Osteocyte (in vitro differentiated cells): ENCODE results near the gene SLC18B1. TPM values are rescaled to one million over a fixed set of nuclear protein-coding genes. Genes with fewer than 3 reads are reported as not detected.

Source experiments
- DNase-seq: peaks from one replicate; pipeline ENCODE4 v3.0.0; 2021; ENCODE audit warnings: mixed read lengths; ENCODE audit not compliant: unreplicated experiment; ENCODE audit errors: extremely low spot score
- H3K27ac Mint-ChIP-seq: one replicate; pipeline ENCODE4 v1.8.0; 2021; ENCODE audit warnings: mild to moderate bottlenecking, mixed read lengths; ENCODE audit not compliant: unreplicated experiment
- H3K27me3 Mint-ChIP-seq: one replicate; pipeline ENCODE4 v1.8.0; 2021; ENCODE audit warnings: mixed read lengths; ENCODE audit not compliant: unreplicated experiment
- H3K36me3 Mint-ChIP-seq: one replicate; pipeline ENCODE4 v1.8.0; 2021; ENCODE audit warnings: mixed read lengths; ENCODE audit not compliant: unreplicated experiment
- H3K4me1 Mint-ChIP-seq: one replicate; pipeline ENCODE4 v1.8.0; 2021; ENCODE audit warnings: mixed read lengths; ENCODE audit not compliant: unreplicated experiment
- H3K4me3 Mint-ChIP-seq: one replicate; pipeline ENCODE4 v1.8.0; 2021; ENCODE audit warnings: mild to moderate bottlenecking, moderate library complexity, mixed read lengths; ENCODE audit not compliant: unreplicated experiment
- H3K9me3 Mint-ChIP-seq: one replicate; pipeline ENCODE4 v1.8.0; 2021; ENCODE audit warnings: mixed read lengths; ENCODE audit not compliant: unreplicated experiment
- total RNA-seq: library from RNA; stranded (reverse); gene quantifications from 2 replicates; pipeline ENCODE4 v1.2.1, GENCODE V29; 2021
- TF ChIP-seq, protein P1 (sequence below): fragments of 200-600 bp; sonication (generic); IDR thresholded peaks from 2 replicates; pipeline ENCODE4 v1.5.0; 2021; ENCODE audit warnings: antibody characterized with exemption, mild to moderate bottlenecking, moderate library complexity

SLC18B1 gene
- total RNA-seq, 1 donor from 2014 or later: 3.3 TPM

DNA sequence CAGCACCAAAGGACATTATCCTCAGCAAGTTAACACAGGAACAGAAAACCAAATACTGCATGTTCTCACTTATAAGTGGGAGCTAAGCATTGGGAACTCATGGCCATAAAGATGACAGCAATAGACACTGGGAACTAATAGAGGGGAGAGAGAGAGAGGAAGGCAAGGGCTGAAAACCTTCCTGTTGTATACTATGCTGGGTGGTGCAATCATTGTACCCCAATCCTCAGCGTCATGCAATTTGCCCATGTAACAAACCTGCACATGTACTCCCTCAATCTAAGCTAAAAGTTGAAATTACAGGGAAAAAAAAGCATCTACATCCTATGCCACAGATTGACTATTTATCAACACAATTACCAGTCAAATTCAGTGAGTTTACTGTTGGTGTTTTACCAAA lies 64.6 kb downstream of the SLC18B1 start:
- no peaks in the 10 kb centered on the region for H3K4me1 Mint-ChIP-seq
- H3K9me3 Mint-ChIP-seq: no peaks in the 10 kb centered on the region
- no peaks in the 10 kb centered on the region for H3K36me3 Mint-ChIP-seq
- peaks cover 28% of the 10 kb centered on the region for H3K27me3 Mint-ChIP-seq
- TF ChIP-seq, protein P1, sequence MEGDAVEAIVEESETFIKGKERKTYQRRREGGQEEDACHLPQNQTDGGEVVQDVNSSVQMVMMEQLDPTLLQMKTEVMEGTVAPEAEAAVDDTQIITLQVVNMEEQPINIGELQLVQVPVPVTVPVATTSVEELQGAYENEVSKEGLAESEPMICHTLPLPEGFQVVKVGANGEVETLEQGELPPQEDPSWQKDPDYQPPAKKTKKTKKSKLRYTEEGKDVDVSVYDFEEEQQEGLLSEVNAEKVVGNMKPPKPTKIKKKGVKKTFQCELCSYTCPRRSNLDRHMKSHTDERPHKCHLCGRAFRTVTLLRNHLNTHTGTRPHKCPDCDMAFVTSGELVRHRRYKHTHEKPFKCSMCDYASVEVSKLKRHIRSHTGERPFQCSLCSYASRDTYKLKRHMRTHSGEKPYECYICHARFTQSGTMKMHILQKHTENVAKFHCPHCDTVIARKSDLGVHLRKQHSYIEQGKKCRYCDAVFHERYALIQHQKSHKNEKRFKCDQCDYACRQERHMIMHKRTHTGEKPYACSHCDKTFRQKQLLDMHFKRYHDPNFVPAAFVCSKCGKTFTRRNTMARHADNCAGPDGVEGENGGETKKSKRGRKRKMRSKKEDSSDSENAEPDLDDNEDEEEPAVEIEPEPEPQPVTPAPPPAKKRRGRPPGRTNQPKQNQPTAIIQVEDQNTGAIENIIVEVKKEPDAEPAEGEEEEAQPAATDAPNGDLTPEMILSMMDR: no peak
- DNase-seq: no peak
- no peak overlapping the region for H3K27ac Mint-ChIP-seq
- H3K4me3 Mint-ChIP-seq: no peak overlapping the region

DNA sequence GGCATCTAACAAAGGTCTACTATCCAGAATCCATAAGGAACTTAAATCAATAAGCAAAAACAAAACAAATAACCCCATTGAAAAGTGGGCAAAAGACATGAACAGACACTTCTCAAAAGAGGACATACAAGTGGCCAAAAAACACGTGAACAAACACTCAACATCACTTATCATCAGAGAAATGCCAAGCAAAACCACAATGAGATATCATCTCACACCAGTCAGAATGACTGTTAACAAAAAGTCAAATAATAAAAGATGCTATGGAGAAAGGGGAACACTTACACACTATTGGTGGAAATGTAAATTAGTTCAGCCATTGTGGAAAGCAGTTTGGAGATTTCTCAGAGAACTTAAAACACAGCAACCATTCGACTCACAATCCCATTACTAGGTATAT lies 65.2 kb downstream of the SLC18B1 start:
- TF ChIP-seq, protein P1: no peak
- Mint-ChIP-seq H3K9me3 (no peaks in the 10 kb centered on the region), H3K27me3 (peaks cover 30% of the 10 kb centered on the region), H3K4me1 (no peaks in the 10 kb centered on the region), H3K27ac (no peak overlapping the region), H3K36me3 (no peaks in the 10 kb centered on the region), H3K4me3 (no peak overlapping the region)
- no peak for DNase-seq

DNA sequence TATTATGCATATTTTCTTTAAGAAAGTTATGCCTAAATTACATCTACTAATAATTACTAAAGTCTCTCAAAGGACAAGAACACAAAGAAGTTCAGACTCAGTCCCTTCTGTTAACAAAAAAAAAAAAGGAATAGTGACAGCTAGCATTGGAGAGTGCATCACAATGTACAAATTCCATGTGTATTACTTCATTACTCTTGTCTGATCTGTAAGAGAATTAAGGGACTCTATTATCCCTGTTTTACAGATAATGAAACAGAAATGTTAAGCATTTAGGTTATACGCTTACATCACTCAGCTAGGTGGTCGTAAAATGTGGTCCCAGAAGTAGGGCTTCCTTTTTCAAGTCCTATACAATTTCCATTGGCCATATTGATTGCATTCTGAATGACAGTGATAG lies 67.4 kb downstream of the SLC18B1 start:
- peaks cover 22% of the 10 kb centered on the region for H3K27me3 Mint-ChIP-seq
- H3K4me3 Mint-ChIP-seq: no peak overlapping the region
- no peak for DNase-seq
- H3K36me3 Mint-ChIP-seq: no peaks in the 10 kb centered on the region
- no peaks in the 10 kb centered on the region for H3K9me3 Mint-ChIP-seq
- TF ChIP-seq, protein P1: no peak
- H3K27ac Mint-ChIP-seq: no peak overlapping the region
- no peaks in the 10 kb centered on the region for H3K4me1 Mint-ChIP-seq

DNA sequence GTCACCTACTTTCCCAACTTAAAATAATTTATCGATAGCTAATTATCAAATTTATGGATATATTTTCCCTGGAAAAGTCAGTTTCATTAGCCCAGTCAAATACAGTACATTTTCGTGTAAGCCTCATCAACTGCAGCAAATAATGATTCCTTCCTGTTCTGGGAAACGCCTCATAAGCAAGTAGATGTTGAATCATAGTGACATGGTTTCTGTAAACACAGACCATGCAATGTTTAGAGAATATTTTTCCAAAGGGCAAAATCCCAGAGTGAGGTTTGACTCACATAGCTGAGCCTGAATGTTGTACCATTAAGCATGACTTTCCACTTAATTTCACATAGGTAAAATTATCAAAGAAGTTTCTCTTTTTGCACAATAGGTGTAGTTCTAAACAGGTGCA lies 67.9 kb downstream of the SLC18B1 start:
- Mint-ChIP-seq H3K4me3 (no peak overlapping the region), H3K27ac (no peak overlapping the region), H3K36me3 (no peaks in the 10 kb centered on the region), H3K9me3 (no peaks in the 10 kb centered on the region), H3K4me1 (no peaks in the 10 kb centered on the region), H3K27me3 (peaks cover 17% of the 10 kb centered on the region)
- TF ChIP-seq, protein P1: no peak
- no peak for DNase-seq

DNA sequence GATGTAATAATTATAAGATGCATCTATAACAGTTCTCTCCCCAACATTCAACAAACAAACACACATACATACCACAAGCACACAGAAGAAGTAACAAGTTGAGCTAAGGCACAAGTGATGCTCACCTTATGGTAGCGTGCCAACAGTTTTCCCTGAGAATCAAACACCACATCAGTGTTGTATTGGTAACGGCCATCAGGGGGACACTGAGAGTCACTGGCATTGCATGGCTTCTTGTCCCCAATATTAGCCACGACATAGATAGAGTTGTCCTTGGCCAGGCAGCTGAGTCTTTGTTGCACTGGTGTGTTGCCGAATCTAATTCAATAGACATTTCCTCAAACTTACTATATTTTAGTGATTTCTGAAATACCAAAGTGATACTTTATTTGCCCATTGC lies 69.8 kb downstream of the SLC18B1 start:
- TF ChIP-seq, protein P1: no peak
- Mint-ChIP-seq H3K27me3 (peaks cover 14% of the 10 kb centered on the region), H3K27ac (no peak overlapping the region), H3K4me1 (no peaks in the 10 kb centered on the region), H3K4me3 (no peak overlapping the region), H3K9me3 (no peaks in the 10 kb centered on the region), H3K36me3 (no peaks in the 10 kb centered on the region)
- DNase-seq: no peak
